ENCODE measurements around the gene PLA2G4F.

PLA2G4F gene

GRCh38 chr15:42121682-42122081, 34.8 kb downstream of the PLA2G4F start:
- Histone ChIP-seq H3K9ac (ENCODE audit: low read depth in 1 of 2, low read length in 2 of 2) (no peak overlapping the region), H3K9me3 (ENCODE audit: control insufficient read depth in 1 of 2, low read length in 2 of 2) (no peaks in the 10 kb centered on the region), H3K4me3 (ENCODE audit: low read depth in 1 of 2, low read length in 2 of 2) (no peak overlapping the region), H3K36me3 (ENCODE audit: control insufficient read depth in 1 of 2, insufficient read depth in 2 of 2, low read length in 2 of 2) (no peaks in the 10 kb centered on the region), H3K27me3 (ENCODE audit: control insufficient read depth in 1 of 2, insufficient read depth in 2 of 2, low read length in 2 of 2) (no peaks in the 10 kb centered on the region), H3K27ac (ENCODE audit: low read depth, low read length) (no peak overlapping the region), H3K4me1 (ENCODE audit: control insufficient read depth in 1 of 2, insufficient read depth in 2 of 2, low read length in 2 of 2) (peaks cover 0 to 7% of the 10 kb centered on the region in 2 donors)

- H3K36me3 ChIP-seq (ENCODE audit: control insufficient read depth in 1 of 2, insufficient read depth in 2 of 2, low read length in 2 of 2), result no peaks in the 10 kb centered on the region
- H3K27me3 ChIP-seq (ENCODE audit: control insufficient read depth in 1 of 2, insufficient read depth in 2 of 2, low read length in 2 of 2), result no peaks in the 10 kb centered on the region
- no peaks in the 10 kb centered on the region for H3K9me3 ChIP-seq (ENCODE audit: control insufficient read depth in 1 of 2, low read length in 2 of 2)
- H3K4me1 ChIP-seq (ENCODE audit: control insufficient read depth in 1 of 2, insufficient read depth in 2 of 2, low read length in 2 of 2), result peaks cover 0 to 7% of the 10 kb centered on the region in 2 donors
- no peak overlapping the region for H3K9ac ChIP-seq (ENCODE audit: low read depth in 1 of 2, low read length in 2 of 2)
- no peak overlapping the region for H3K27ac ChIP-seq (ENCODE audit: low read depth, low read length)
- no peak overlapping the region for H3K4me3 ChIP-seq (ENCODE audit: low read depth in 1 of 2, low read length in 2 of 2)
Observed at GRCh38 chr15:42121021-42121420, 35.4 kb downstream of the PLA2G4F start.

- Histone ChIP-seq H3K9me3 (ENCODE audit: control insufficient read depth in 1 of 2, low read length in 2 of 2) (no peaks in the 10 kb centered on the region), H3K4me1 (ENCODE audit: control insufficient read depth in 1 of 2, insufficient read depth in 2 of 2, low read length in 2 of 2) (peaks cover 0 to 7% of the 10 kb centered on the region in 2 donors), H3K4me3 (ENCODE audit: low read depth in 1 of 2, low read length in 2 of 2) (no peak overlapping the region)
Observed at GRCh38 chr15:42120285-42120684, 36.2 kb downstream of the PLA2G4F start.

GRCh38 chr15:42119446-42119760, 37.0 kb downstream of the PLA2G4F start:
- Histone ChIP-seq H3K27ac (ENCODE audit: low read depth, low read length) (no peak overlapping the region), H3K4me3 (ENCODE audit: low read depth in 1 of 2, low read length in 2 of 2) (no peak overlapping the region), H3K36me3 (ENCODE audit: control insufficient read depth in 1 of 2, insufficient read depth in 2 of 2, low read length in 2 of 2) (no peaks in the 10 kb centered on the region), H3K9me3 (ENCODE audit: control insufficient read depth in 1 of 2, low read length in 2 of 2) (no peaks in the 10 kb centered on the region), H3K27me3 (ENCODE audit: control insufficient read depth in 1 of 2, insufficient read depth in 2 of 2, low read length in 2 of 2) (no peaks in the 10 kb centered on the region), H3K9ac (ENCODE audit: low read depth in 1 of 2, low read length in 2 of 2) (no peak overlapping the region), H3K4me1 (ENCODE audit: control insufficient read depth in 1 of 2, insufficient read depth in 2 of 2, low read length in 2 of 2) (peaks cover 0 to 7% of the 10 kb centered on the region in 2 donors)

More at GRCh38 chr15:42120285-42120684, 36.2 kb downstream of the PLA2G4F start:
- H3K27ac ChIP-seq (ENCODE audit: low read depth, low read length), result no peak overlapping the region
- no peak overlapping the region for H3K9ac ChIP-seq (ENCODE audit: low read depth in 1 of 2, low read length in 2 of 2)
- no peaks in the 10 kb centered on the region for H3K27me3 ChIP-seq (ENCODE audit: control insufficient read depth in 1 of 2, insufficient read depth in 2 of 2, low read length in 2 of 2)
- no peaks in the 10 kb centered on the region for H3K36me3 ChIP-seq (ENCODE audit: control insufficient read depth in 1 of 2, insufficient read depth in 2 of 2, low read length in 2 of 2)

GRCh38 chr15:42118650-42119445, 37.6 kb downstream of the PLA2G4F start:
- no peaks in the 10 kb centered on the region for H3K36me3 ChIP-seq (ENCODE audit: control insufficient read depth in 1 of 2, insufficient read depth in 2 of 2, low read length in 2 of 2)
- no peaks in the 10 kb centered on the region for H3K27me3 ChIP-seq (ENCODE audit: control insufficient read depth in 1 of 2, insufficient read depth in 2 of 2, low read length in 2 of 2)
- no peak overlapping the region for H3K9ac ChIP-seq (ENCODE audit: low read depth in 1 of 2, low read length in 2 of 2)
- H3K4me1 ChIP-seq (ENCODE audit: control insufficient read depth in 1 of 2, insufficient read depth in 2 of 2, low read length in 2 of 2), result peaks cover 0 to 7% of the 10 kb centered on the region in 2 donors
- no peaks in the 10 kb centered on the region for H3K9me3 ChIP-seq (ENCODE audit: control insufficient read depth in 1 of 2, low read length in 2 of 2)
- no peak overlapping the region for H3K4me3 ChIP-seq (ENCODE audit: low read depth in 1 of 2, low read length in 2 of 2)
- no peak overlapping the region for H3K27ac ChIP-seq (ENCODE audit: low read depth, low read length)

GRCh38 chr15:42111924-42112323, 44.5 kb downstream of the PLA2G4F start:
- Histone ChIP-seq H3K27ac (ENCODE audit: low read depth, low read length) (no peak overlapping the region), H3K36me3 (ENCODE audit: control insufficient read depth in 1 of 2, insufficient read depth in 2 of 2, low read length in 2 of 2) (no peaks in the 10 kb centered on the region), H3K4me3 (ENCODE audit: low read depth in 1 of 2, low read length in 2 of 2) (no peak overlapping the region), H3K27me3 (ENCODE audit: control insufficient read depth in 1 of 2, insufficient read depth in 2 of 2, low read length in 2 of 2) (no peaks in the 10 kb centered on the region), H3K9me3 (ENCODE audit: control insufficient read depth in 1 of 2, low read length in 2 of 2) (peaks cover 0 to 7% of the 10 kb centered on the region in 2 donors), H3K9ac (ENCODE audit: low read depth in 1 of 2, low read length in 2 of 2) (no peak overlapping the region), H3K4me1 (ENCODE audit: control insufficient read depth in 1 of 2, insufficient read depth in 2 of 2, low read length in 2 of 2) (peaks cover 7 to 10% of the 10 kb centered on the region in 2 donors)

- Histone ChIP-seq H3K27ac (ENCODE audit: low read depth, low read length) (no peak overlapping the region), H3K9ac (ENCODE audit: low read depth in 1 of 2, low read length in 2 of 2) (no peak overlapping the region), H3K36me3 (ENCODE audit: control insufficient read depth in 1 of 2, insufficient read depth in 2 of 2, low read length in 2 of 2) (no peaks in the 10 kb centered on the region), H3K4me3 (ENCODE audit: low read depth in 1 of 2, low read length in 2 of 2) (no peak overlapping the region), H3K9me3 (ENCODE audit: control insufficient read depth in 1 of 2, low read length in 2 of 2) (peaks cover 0 to 7% of the 10 kb centered on the region in 2 donors), H3K27me3 (ENCODE audit: control insufficient read depth in 1 of 2, insufficient read depth in 2 of 2, low read length in 2 of 2) (no peaks in the 10 kb centered on the region), H3K4me1 (ENCODE audit: control insufficient read depth in 1 of 2, insufficient read depth in 2 of 2, low read length in 2 of 2) (peaks cover 7 to 10% of the 10 kb centered on the region in 2 donors)
Observed at GRCh38 chr15:42110367-42110766, 46.1 kb downstream of the PLA2G4F start.

- Histone ChIP-seq H3K9ac (ENCODE audit: low read depth in 1 of 2, low read length in 2 of 2) (no peak overlapping the region), H3K27ac (ENCODE audit: low read depth, low read length) (no peak overlapping the region), H3K27me3 (ENCODE audit: control insufficient read depth in 1 of 2, insufficient read depth in 2 of 2, low read length in 2 of 2) (no peaks in the 10 kb centered on the region), H3K4me3 (ENCODE audit: low read depth in 1 of 2, low read length in 2 of 2) (no peak overlapping the region), H3K4me1 (ENCODE audit: control insufficient read depth in 1 of 2, insufficient read depth in 2 of 2, low read length in 2 of 2) (peaks cover 7 to 10% of the 10 kb centered on the region in 2 donors), H3K9me3 (ENCODE audit: control insufficient read depth in 1 of 2, low read length in 2 of 2) (peaks cover 0 to 7% of the 10 kb centered on the region in 2 donors), H3K36me3 (ENCODE audit: control insufficient read depth in 1 of 2, insufficient read depth in 2 of 2, low read length in 2 of 2) (no peaks in the 10 kb centered on the region)
Observed at GRCh38 chr15:42108806-42109205, 47.6 kb downstream of the PLA2G4F start.

- Histone ChIP-seq H3K9me3 (ENCODE audit: control insufficient read depth in 1 of 2, low read length in 2 of 2) (peaks cover 0 to 5% of the 10 kb centered on the region in 2 donors), H3K4me1 (ENCODE audit: control insufficient read depth in 1 of 2, insufficient read depth in 2 of 2, low read length in 2 of 2) (peaks cover 7 to 10% of the 10 kb centered on the region in 2 donors), H3K36me3 (ENCODE audit: control insufficient read depth in 1 of 2, insufficient read depth in 2 of 2, low read length in 2 of 2) (no peaks in the 10 kb centered on the region), H3K4me3 (ENCODE audit: low read depth in 1 of 2, low read length in 2 of 2) (no peak overlapping the region), H3K9ac (ENCODE audit: low read depth in 1 of 2, low read length in 2 of 2) (no peak overlapping the region), H3K27ac (ENCODE audit: low read depth, low read length) (no peak overlapping the region), H3K27me3 (ENCODE audit: control insufficient read depth in 1 of 2, insufficient read depth in 2 of 2, low read length in 2 of 2) (no peaks in the 10 kb centered on the region)
Observed at GRCh38 chr15:42108189-42108588, 48.2 kb downstream of the PLA2G4F start.

GRCh38 chr15:42107473-42107872, 49.0 kb downstream of the PLA2G4F start:
- no peaks in the 10 kb centered on the region for H3K27me3 ChIP-seq (ENCODE audit: control insufficient read depth in 1 of 2, insufficient read depth in 2 of 2, low read length in 2 of 2)
- peaks cover 7 to 10% of the 10 kb centered on the region in 2 donors for H3K4me1 ChIP-seq (ENCODE audit: control insufficient read depth in 1 of 2, insufficient read depth in 2 of 2, low read length in 2 of 2)
- no peaks in the 10 kb centered on the region for H3K36me3 ChIP-seq (ENCODE audit: control insufficient read depth in 1 of 2, insufficient read depth in 2 of 2, low read length in 2 of 2)
- peaks cover 0 to 4% of the 10 kb centered on the region in 2 donors for H3K9me3 ChIP-seq (ENCODE audit: control insufficient read depth in 1 of 2, low read length in 2 of 2)
- no peak overlapping the region for H3K27ac ChIP-seq (ENCODE audit: low read depth, low read length)
- H3K4me3 ChIP-seq (ENCODE audit: low read depth in 1 of 2, low read length in 2 of 2), result no peak overlapping the region
- H3K9ac ChIP-seq (ENCODE audit: low read depth in 1 of 2, low read length in 2 of 2), result no peak overlapping the region

Data from duodenal mucosa (tissue), 2 donors.